ENCODE results near the gene RORB. TPM values are rescaled to one million over a fixed set of nuclear protein-coding genes. Genes with fewer than 3 reads are reported as not detected.
A peak's percentile ranks its signal among the peaks of the same experiment; 100 is the strongest.

The RORB gene
- total RNA-seq, 1 donor from 2014 or later, result under 0.01 TPM

GRCh38 chr9:74663439-74663838 lies 166.3 kb downstream of the RORB start:
- Histone ChIP-seq H3K36me3 (ENCODE audit: control insufficient read depth, insufficient read depth, low read length) (no peaks in the 10 kb centered on the region), H3K4me3 (ENCODE audit: low read depth, low read length) (no peak overlapping the region), H3K27me3 (ENCODE audit: control insufficient read depth, insufficient read depth, low read length) (no peaks in the 10 kb centered on the region)
- no peak for TF ChIP-seq CTCF (IDR thresholded peaks at IDR 0.05; ENCODE audit: insufficient read depth, low read length, severe bottlenecking)
- DNase-seq (ENCODE audit: low read depth) (no peak), FAIRE-seq (no peak)

GRCh38 chr9:74666625-74667316 lies 169.6 kb downstream of the RORB start:
- DNase-seq (ENCODE audit: low read depth), result peak; percentile 30
- H3K4me3 ChIP-seq (ENCODE audit: low read depth, low read length), result no peak overlapping the region
- no peak for FAIRE-seq
- TF ChIP-seq CTCF (IDR thresholded peaks at IDR 0.05; ENCODE audit: insufficient read depth, low read length, severe bottlenecking), result no peak
- no peaks in the 10 kb centered on the region for H3K36me3 ChIP-seq (ENCODE audit: control insufficient read depth, insufficient read depth, low read length)
- no peaks in the 10 kb centered on the region for H3K27me3 ChIP-seq (ENCODE audit: control insufficient read depth, insufficient read depth, low read length)

GRCh38 chr9:74672237-74672636 lies 175.1 kb downstream of the RORB start:
- TF ChIP-seq CTCF (IDR thresholded peaks at IDR 0.05; ENCODE audit: insufficient read depth, low read length, severe bottlenecking), result no peak
- Histone ChIP-seq H3K27me3 (ENCODE audit: control insufficient read depth, insufficient read depth, low read length) (no peaks in the 10 kb centered on the region), H3K4me3 (ENCODE audit: low read depth, low read length) (no peak overlapping the region), H3K36me3 (ENCODE audit: control insufficient read depth, insufficient read depth, low read length) (no peaks in the 10 kb centered on the region)
- peak; percentile 42 for DNase-seq (ENCODE audit: low read depth)
- no peak for FAIRE-seq

GRCh38 chr9:74674077-74674476 lies 176.9 kb downstream of the RORB start:
- no peak overlapping the region for H3K4me3 ChIP-seq (ENCODE audit: low read depth, low read length)
- no peaks in the 10 kb centered on the region for H3K27me3 ChIP-seq (ENCODE audit: control insufficient read depth, insufficient read depth, low read length)
- TF ChIP-seq CTCF (IDR thresholded peaks at IDR 0.05; ENCODE audit: insufficient read depth, low read length, severe bottlenecking), result no peak
- no peaks in the 10 kb centered on the region for H3K36me3 ChIP-seq (ENCODE audit: control insufficient read depth, insufficient read depth, low read length)
- no peak for FAIRE-seq
- no peak for DNase-seq (ENCODE audit: low read depth)

- no peak overlapping the region for H3K4me3 ChIP-seq (ENCODE audit: low read depth, low read length)
- TF ChIP-seq CTCF (IDR thresholded peaks at IDR 0.05; ENCODE audit: insufficient read depth, low read length, severe bottlenecking), result no peak
- no peak for DNase-seq (ENCODE audit: low read depth)
- no peaks in the 10 kb centered on the region for H3K27me3 ChIP-seq (ENCODE audit: control insufficient read depth, insufficient read depth, low read length)
- H3K36me3 ChIP-seq (ENCODE audit: control insufficient read depth, insufficient read depth, low read length), result no peaks in the 10 kb centered on the region
- FAIRE-seq, result no peak
Observed at GRCh38 chr9:74681906-74682305, 184.8 kb downstream of the RORB start.

- TF ChIP-seq CTCF (IDR thresholded peaks at IDR 0.05; ENCODE audit: insufficient read depth, low read length, severe bottlenecking), result no peak
- Histone ChIP-seq H3K36me3 (ENCODE audit: control insufficient read depth, insufficient read depth, low read length) (no peaks in the 10 kb centered on the region), H3K27me3 (ENCODE audit: control insufficient read depth, insufficient read depth, low read length) (no peaks in the 10 kb centered on the region), H3K4me3 (ENCODE audit: low read depth, low read length) (no peak overlapping the region)
- FAIRE-seq, result no peak
- no peak for DNase-seq (ENCODE audit: low read depth)
Observed at GRCh38 chr9:74683322-74683721, 186.2 kb downstream of the RORB start.

Measured in bronchial epithelial cell (primary cell).